Upper lobe of left lung (tissue), 4 donors: ENCODE data around the gene TULP1.

Experiments used
- EP300 ChIP-seq, 4 donors: sonication (generic); formaldehyde crosslinking; IDR thresholded peaks; one replicate each; pipeline ENCODE4 v1.5.1; 2017; ENCODE audit warnings: antibody characterized with exemption in 4 of 4, control low read depth in 2 of 4
- POLR2A ChIP-seq, 4 donors: fragments of 450-650 bp; IDR thresholded peaks; one replicate each; pipeline ENCODE4 v1.5.1; 2016 to 2017; ENCODE audit warnings: antibody characterized with exemption in 4 of 4, mild to moderate bottlenecking in 2 of 4
- POLR2AphosphoS5 ChIP-seq, 2 donors: sonication (generic); formaldehyde crosslinking; IDR thresholded peaks; one replicate each; pipeline ENCODE4 v1.5.1; 2017; ENCODE audit warnings: antibody characterized with exemption in 2 of 2

GRCh38 chr6:35452183-35453090 is 60.3 kb downstream of the TULP1 start, which contains the start of gene FANCE:
- TF ChIP-seq EP300 (IDR thresholded peaks at IDR 0.05): no peak
- TF ChIP-seq POLR2A (IDR thresholded peaks at IDR 0.05): peak in 1 of 4 donors; percentile 62
- TF ChIP-seq POLR2AphosphoS5 (IDR thresholded peaks at IDR 0.05): peak; percentile 32 to 73
